ENCODE results near the gene TERB1.
"Not testable (repeated sequence)": the region's sequence is repeated elsewhere in the genome, so short reads cannot be mapped to it uniquely, and the experiment has no call there.

The TERB1 gene

DNA sequence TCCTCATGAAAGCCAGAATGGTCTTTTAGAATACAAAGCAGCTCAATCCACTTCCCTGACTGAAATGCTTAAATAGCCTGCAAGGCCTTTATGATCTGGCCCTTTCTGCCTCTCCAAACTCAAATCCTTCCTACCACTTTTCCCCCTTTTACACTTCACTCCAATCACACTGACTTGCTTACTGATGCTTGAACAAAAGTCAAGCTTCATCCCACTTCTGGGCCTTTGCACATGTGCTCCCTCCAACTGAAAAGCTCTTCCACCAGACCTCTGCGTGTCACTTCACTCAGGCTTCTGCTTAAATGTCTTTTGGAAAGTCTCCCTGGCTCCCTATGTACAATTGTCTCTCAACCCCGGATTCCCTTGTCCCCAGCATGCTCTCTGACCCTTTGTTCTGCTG, 13.3 kb upstream of the TERB1 start:
- no peak for DNase-seq (ENCODE audit: low read depth)

GRCh38 chr16:66811043-66811442, 9.7 kb upstream of the TERB1 start:
- DNase-seq (ENCODE audit: low read depth): no peak

- no peak for DNase-seq (ENCODE audit: low read depth)
Measured at GRCh38 chr16:66810391-66810790, 9.0 kb upstream of the TERB1 start.

DNA sequence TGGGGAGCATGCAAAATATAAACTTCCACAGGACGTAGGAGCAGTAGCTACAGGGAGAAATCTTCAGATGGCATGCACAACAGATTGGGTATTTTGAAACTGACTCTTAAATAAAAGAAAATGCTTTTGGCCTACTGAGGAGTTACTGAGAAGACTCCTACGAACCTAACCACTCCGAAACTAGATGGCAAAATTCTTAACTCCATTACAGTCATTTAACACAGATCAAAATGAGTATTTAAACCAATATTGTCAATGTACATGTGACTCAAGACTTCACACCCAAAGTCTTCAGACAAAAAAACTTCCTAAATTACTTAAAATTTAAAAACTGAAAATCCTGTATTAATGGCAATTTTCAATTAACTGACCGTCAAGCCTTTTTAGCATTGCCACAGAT, 8.4 kb upstream of the TERB1 start:
- DNase-seq (ENCODE audit: low read depth): no peak

GRCh38 chr16:66802159-66802558, 775 bp upstream of the TERB1 start:
- DNase-seq (ENCODE audit: low read depth): no peak

GRCh38 chr16:66800856-66801255, 528 bp downstream of the TERB1 start:
- no peak for DNase-seq (ENCODE audit: low read depth)

DNA sequence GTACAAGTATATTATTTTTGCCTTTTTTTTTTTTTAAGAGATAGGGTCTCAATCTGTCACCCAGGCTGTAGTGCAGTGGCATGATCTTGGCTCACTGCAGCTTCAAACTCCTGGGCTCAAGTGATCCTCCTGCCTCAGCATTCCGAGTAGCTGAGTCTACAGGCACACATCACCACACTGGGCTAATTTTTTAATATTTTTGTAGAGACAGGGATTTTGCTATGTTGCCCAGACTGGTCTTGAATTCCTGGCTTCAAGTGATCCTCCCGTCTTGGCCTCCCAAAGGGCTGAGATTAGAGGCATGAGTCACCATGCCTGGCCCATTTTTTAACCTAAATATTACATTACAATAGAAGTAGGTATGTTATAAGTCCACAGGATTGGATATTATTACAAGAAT, 3.2 kb downstream of the TERB1 start:
- no peak for DNase-seq (ENCODE audit: low read depth)

- DNase-seq (ENCODE audit: low read depth): not testable (repeated sequence)
Measured at GRCh38 chr16:66793984-66794383, 7.4 kb downstream of the TERB1 start.

DNA sequence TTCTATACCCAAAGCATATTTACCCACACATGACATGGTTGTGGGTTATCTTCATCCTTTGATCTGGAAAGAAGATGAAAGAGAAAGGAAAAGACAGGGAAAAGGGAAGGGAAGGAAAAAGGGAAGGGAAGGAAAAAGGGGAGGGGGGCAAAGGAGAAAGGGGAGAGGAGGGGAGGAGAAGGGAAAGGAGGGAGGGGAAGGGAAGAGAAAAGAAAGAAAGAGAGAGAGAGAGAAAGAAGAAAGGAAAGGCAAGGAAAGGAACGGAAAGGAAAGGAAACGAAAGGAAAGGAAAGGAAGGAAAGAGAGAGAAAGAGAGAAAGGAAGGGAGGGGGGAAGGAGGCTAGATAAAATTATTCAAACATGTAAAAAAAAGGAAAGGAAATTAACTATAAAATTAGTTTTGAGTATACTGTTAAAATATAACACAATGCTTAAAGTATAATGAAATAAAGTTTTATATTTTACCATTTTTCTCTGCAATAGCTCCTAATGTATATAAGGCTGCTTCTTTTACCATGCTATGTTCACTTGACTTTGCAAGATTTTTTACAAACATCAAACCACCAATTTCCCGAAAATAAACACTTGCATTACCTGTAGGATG, 11.2 kb downstream of the TERB1 start:
- DNase-seq (ENCODE audit: low read depth): no peak

- DNase-seq (ENCODE audit: low read depth): no peak
Measured at GRCh38 chr16:66787427-66787826, 14.0 kb downstream of the TERB1 start.

DNA sequence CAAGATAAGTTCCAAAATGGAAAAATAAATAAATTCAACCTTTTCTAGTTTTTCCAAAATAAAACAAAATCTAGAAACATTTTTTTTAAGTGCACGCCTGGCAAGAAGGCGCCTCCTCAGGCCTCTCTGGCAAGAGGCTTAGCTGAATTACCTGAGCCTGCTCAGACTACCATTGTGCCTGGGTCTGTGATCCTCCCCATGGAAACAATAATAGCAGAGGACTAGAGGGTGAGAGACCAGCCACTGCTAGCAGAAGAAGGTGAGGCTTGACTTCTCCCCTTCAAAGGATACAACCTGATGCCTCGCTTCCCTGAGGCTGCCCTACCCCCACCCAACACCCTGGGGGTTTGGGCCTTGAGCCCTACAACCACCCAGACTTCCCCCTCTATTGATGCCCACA, 14.8 kb downstream of the TERB1 start:
- DNase-seq (ENCODE audit: low read depth): no peak

- no peak for DNase-seq (ENCODE audit: low read depth)
Measured at GRCh38 chr16:66776457-66776856, 24.9 kb downstream of the TERB1 start.

- no peak for DNase-seq (ENCODE audit: low read depth)
Measured at GRCh38 chr16:66774981-66775380, 26.4 kb downstream of the TERB1 start.

DNA sequence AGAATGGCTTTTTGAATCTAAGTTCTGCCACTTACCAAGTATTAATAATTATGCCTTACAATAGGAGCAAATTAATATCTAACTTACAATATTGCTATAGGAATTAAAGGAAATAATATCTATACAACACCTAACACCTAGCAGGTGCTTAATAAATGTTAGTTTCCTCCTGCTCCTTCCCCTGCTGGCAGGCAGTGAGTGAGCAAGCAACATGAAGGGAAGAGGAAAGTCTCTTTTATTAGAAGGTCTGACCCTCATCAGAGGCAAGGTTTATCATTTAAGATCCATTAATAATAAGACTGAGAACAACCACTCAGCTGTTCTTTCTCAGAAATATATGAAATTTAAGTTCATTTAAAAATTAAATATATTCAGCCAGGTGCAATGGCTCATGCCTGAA, 43.3 kb downstream of the TERB1 start:
- DNase-seq (ENCODE audit: low read depth): no peak

DNA sequence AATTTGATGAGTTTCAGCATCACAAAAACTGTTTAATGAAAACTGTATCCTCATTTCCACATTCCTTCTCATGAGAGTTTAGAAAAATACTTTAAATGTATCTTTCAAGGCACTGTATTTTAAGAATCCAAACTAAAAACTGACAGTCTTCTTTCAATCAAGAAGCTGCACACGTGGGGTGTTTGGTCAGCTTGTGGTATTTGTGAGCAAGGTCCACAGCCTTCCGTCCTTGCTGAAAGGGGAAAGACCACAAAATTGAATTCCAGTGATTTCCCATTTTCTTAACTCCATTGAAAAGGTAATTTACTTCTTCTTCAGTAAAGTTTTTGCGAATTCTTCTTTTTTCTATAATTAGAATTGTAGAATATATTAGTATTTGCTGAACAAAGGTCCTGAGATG, 46.6 kb downstream of the TERB1 start:
- no peak for DNase-seq (ENCODE audit: low read depth)

DNA sequence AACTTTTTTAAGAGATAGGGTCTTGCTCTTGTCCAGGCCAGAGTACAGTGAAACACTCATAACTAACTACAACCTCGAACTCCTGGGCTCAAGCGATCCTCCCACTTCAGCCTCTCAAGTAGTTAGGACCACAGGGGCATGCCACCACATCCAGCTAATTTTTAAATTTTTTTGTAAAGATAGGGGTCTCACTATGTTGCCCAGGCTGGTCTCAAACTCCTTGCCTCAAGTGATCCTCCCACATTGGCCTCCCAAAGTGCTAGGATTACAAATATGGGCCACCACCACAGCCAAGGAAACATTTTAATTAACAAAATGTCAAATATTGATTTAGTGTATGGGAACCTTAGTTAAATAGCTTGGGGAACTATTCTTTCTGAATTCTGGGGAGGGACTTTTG, 47.2 kb downstream of the TERB1 start:
- DNase-seq (ENCODE audit: low read depth): no peak

GRCh38 chr16:66752958-66753357, 48.4 kb downstream of the TERB1 start:
- no peak for DNase-seq (ENCODE audit: low read depth)

DNA sequence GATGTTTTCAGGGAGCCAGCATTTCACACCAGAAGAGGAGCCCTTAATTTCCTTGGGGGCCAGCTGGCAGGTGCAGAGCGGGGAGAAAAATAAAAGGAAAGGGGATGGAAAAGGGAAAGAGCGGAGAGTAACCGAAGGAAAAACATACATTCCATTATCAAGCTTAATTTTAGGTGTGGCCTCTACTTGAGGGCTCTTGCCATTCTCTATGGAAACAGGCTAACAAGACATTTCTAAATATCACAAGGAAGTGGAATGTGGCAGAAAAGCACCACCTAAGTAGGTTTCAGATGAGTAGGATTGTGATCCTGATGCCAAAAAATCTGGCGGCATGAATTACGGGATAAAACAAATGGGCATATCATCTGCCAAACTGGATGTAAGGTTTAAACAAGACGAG, 49.0 kb downstream of the TERB1 start:
- DNase-seq (ENCODE audit: low read depth): no peak

GRCh38 chr16:66751992-66752322, 49.4 kb downstream of the TERB1 start:
- DNase-seq (ENCODE audit: low read depth): no peak

DNA sequence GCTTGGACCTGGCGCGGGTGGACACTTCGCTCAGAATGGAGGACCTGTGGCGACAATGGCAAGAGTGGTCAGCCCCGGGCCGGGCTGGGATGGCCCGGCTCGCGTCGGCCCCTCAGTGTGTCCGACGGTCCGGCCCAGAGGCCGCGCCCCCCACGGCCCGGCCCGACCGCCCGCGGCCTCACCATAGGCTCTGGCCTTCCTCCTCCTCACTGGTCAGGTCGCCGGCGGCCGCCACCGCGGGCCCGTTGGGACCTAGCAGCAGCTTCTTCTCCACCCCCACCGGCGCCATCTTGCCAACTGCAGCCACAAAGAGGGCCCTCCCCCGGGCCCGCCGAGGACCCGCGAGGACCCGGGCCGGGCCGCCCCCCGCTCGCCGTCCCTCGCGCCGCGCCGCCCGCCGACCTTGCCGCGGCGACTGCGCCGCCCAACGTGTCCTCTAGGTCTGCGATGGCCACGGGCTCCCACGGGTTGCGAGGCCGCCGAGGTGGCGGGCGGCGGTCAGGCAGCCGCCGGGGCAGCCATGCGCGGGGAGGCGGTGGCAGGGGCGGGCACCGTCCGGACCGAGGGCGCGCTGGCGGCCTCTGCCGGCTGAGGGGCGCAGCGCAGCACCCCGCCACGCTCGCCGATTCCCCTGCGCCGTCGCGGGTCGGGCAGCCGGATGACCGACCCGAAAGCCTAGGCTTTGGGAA, 49.9 kb downstream of the TERB1 start, which contains the start of gene DYNC1LI2:
DYNC1LI2 (minus strand) TSS at position 307 of the 689 bp plus-strand sequence; CDS start at position 289, 18 bp downstream.
- peak; percentile 76 for DNase-seq (ENCODE audit: low read depth)

- DNase-seq (ENCODE audit: low read depth): no peak
Measured at GRCh38 chr16:66751053-66751302, 50.4 kb downstream of the TERB1 start.

DNA sequence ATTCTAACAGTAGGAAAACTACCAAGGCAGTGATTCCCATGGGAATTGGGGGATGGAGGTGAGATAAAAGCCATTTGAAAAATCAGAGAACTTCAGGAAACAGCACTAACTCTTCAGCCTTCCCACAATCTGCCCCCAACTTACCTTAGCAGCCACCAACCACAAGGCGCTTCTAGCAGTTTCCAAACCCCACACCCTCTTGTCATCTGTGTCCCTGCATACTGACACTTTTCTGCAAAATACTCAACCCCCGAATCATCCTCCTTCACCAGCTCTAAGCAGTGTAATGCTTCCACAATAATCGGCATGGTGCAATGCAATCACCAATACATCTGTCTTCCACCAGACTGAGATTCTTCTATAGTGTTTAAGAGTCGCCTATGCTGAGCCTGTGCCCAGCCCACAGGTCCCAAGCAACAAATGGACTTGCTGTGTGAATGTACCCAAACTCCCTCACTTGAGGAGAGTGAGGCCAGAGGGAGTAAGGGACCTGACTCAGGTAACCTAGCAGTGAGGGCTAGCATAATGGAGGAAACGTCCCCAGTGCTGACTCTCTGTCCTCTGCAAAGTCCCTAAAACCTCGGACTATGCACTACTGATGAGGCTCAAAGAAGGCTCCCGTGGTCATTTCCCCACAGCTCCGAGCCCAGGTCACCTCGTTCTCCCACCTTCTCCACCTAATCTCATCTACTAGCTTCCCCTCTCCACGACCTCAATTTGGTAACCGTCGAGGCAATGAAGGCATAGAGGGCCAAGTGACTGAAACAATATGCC, 50.9 kb downstream of the TERB1 start:
- no peak for DNase-seq (ENCODE audit: low read depth)

DNA sequence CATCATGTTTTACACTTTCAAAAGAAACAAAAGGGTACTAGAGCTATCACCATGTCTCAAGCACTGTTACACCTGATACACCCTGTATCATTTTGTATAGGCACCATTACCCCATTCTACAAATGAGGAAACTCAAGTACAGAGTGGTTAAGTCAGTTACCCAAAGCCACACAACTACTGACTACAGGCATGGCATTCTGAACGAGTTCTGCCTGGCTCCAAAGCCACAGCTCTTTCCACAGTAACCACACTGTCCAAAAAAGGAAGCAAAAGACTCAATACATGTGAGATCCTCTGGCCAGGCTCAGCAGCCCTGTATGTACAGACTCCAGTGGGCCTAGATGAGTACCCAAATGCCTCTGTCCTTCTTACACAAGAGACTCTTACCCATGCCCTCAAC, 54.7 kb downstream of the TERB1 start:
- DNase-seq (ENCODE audit: low read depth): no peak

DNA sequence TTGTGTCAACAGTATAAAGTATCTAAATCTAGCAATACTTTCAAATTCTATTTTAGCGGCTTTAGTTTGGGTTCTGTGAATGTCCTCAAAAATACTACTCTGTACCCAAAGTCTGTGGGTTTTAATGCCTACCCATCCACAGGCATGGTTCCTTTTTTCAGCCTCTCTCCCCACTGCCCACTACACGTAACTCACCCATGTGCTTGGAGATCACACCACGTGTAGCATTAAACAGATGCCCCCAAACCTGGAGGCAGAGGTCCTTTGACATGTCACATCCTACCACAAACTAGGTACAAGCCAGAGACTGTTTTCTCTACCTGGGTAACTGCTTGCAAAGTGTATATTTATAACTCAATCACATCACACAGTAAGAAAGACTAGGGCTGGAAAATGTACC, 55.3 kb downstream of the TERB1 start:
- DNase-seq (ENCODE audit: low read depth): no peak

Measured in stimulated activated CD4-positive, alpha-beta T cell treated with anti-CD3 and anti-CD28 coated beads, Interleukin-2, amount 100 ng/mL, for 4 hours (primary cell).